ENCODE data around the gene SLC12A8. TPM values are rescaled to one million over a fixed set of nuclear protein-coding genes. Genes with fewer than 3 reads are reported as not detected.
A peak's percentile ranks its signal among the peaks of the same experiment; 100 is the strongest.

Gene SLC12A8
- total RNA-seq, 1 donor from 2014 or later = 9.1 TPM

GRCh38 chr3:125062904-125063618, 149.5 kb downstream of the SLC12A8 start:
- intact Hi-C loops (cut with DNase I) = no loop called here
- Histone ChIP-seq H3K36me3 (no peaks in the 10 kb centered on the region), H3K27ac (peak overlapping the region; percentile 63), H3K27me3 (ENCODE audit: low read depth) (no peaks in the 10 kb centered on the region), H3K9me3 (no peaks in the 10 kb centered on the region), H3K4me3 (no peak overlapping the region), H3K4me1 (peaks cover 52% of the 10 kb centered on the region)
- ATAC-seq (peak; percentile 79 to 89), DNase-seq (no peak)
- TF ChIP-seq CTCF (IDR thresholded peaks at IDR 0.05) = no peak

GRCh38 chr3:125061646-125062045, 150.9 kb downstream of the SLC12A8 start:
- no peak for DNase-seq
- intact Hi-C loops (cut with DNase I) = no loop called here
- H3K36me3 ChIP-seq = no peaks in the 10 kb centered on the region
- TF ChIP-seq CTCF (IDR thresholded peaks at IDR 0.05) = no peak
- peak overlapping the region; percentile 63 for H3K27ac ChIP-seq
- H3K9me3 ChIP-seq = no peaks in the 10 kb centered on the region
- no peaks in the 10 kb centered on the region for H3K27me3 ChIP-seq (ENCODE audit: low read depth)
- H3K4me1 ChIP-seq = peaks cover 61% of the 10 kb centered on the region
- H3K4me3 ChIP-seq = peak overlapping the region; percentile 7
- peak in 1 of 2 donors; percentile 6 for ATAC-seq

DNA sequence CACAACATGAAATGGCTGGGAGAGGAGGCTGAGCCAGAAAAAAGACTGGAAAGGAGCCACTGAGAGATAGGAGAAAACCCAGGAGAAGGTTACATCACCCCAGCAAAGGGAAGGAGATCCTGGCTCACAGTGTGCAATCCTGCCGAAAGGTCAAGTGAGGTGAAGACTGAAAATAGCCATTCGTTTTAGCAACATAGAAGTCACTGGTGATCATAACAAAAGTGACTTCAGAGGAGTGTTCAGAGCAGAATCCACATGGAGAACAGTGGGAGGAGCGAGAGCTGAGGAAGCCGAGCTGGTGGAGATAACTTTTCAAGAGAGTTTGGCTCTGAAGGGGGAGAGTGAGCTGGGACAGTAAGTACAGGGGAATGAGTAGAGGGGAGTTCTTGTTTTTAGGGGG, 151.4 kb downstream of the SLC12A8 start:
- H3K4me3 ChIP-seq = no peak overlapping the region
- ATAC-seq (peak; percentile 48 to 67), DNase-seq (no peak)
- no peak for TF ChIP-seq CTCF (IDR thresholded peaks at IDR 0.05)
- no peaks in the 10 kb centered on the region for H3K27me3 ChIP-seq (ENCODE audit: low read depth)
- no peaks in the 10 kb centered on the region for H3K9me3 ChIP-seq
- no peaks in the 10 kb centered on the region for H3K36me3 ChIP-seq
- intact Hi-C loops (cut with DNase I) = no loop called here
- H3K27ac ChIP-seq = peak overlapping the region; percentile 63
- H3K4me1 ChIP-seq = peaks cover 65% of the 10 kb centered on the region

DNA sequence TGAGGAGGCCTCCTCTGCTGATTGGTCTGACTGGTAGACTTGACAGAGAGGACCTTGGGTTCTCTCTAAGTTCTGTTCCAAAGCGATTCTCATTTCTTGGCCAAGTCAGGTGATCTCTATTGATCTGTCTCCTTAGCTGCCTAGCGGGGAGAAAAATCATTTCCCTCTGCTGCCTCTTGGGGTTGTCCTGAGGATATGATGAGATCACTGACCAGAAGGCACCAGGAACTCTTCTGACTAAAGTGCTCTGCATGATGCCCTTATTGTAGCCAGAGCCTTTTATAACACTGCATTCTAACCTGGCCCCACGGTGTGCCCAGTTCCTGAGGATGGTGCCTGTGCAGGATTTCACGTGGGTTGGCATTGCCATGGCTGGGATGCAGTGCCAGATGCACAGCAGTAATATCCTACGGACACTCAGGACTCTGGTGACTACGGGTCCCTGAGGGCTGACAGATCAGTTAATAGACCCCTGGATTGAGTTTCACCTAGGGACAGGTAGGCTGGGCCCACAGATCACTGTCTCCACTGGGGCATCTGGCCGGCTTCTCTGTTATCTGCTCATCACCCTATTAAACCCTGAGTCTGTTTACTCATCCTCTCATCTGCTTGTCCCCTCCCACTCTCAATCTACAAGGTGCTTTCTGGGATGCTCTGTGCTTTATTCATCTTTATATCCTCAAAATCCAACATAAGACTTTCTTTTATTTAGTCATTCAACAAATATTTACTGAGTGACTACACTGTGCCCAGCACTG, 152.9 kb downstream of the SLC12A8 start:
- no peaks in the 10 kb centered on the region for H3K9me3 ChIP-seq
- H3K4me1 ChIP-seq = peaks cover 65% of the 10 kb centered on the region
- H3K27me3 ChIP-seq (ENCODE audit: low read depth) = no peaks in the 10 kb centered on the region
- no peak for ATAC-seq
- DNase-seq = no peak
- no peak overlapping the region for H3K27ac ChIP-seq
- no peaks in the 10 kb centered on the region for H3K36me3 ChIP-seq
- H3K4me3 ChIP-seq = no peak overlapping the region
- intact Hi-C loops (cut with DNase I) = no loop called here
- no peak for TF ChIP-seq CTCF (IDR thresholded peaks at IDR 0.05)

- Histone ChIP-seq H3K27ac (no peak overlapping the region), H3K27me3 (ENCODE audit: low read depth) (no peaks in the 10 kb centered on the region), H3K9me3 (no peaks in the 10 kb centered on the region), H3K36me3 (no peaks in the 10 kb centered on the region), H3K4me1 (peaks cover 66% of the 10 kb centered on the region), H3K4me3 (no peak overlapping the region)
- TF ChIP-seq CTCF (IDR thresholded peaks at IDR 0.05) = no peak
- DNase-seq (no peak), ATAC-seq (no peak)
- intact Hi-C loops (cut with DNase I) = no loop called here
Measured at GRCh38 chr3:125058959-125059358, 153.6 kb downstream of the SLC12A8 start.
